ENCODE results near the gene PLPPR1.
"Not testable (repeated sequence)": the region's sequence is repeated elsewhere in the genome, so short reads cannot be mapped to it uniquely, and the experiment has no call there.

PLPPR1 gene

DNA sequence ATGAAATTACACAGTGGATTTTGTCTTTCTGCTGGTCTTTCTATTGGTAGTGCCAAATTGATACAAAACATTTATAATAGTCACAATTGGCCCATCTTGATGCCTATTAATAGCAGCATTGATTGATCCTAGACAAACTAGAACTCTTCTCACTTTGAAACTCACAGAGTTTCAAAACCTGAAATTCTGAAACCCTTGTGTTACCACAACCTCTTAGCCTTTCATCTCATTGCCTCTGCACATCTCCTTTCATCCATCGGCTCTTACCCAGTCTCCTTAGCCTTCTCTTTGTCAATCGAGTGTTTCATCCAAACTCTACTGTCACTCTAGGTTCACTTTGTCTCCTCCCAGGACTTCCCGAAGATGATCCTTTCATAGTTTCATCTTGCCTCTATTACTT lies 22.1 kb downstream of the PLPPR1 start:
- DNase-seq, result no peak

- no peak for DNase-seq
Observed at GRCh38 chr9:101054657-101055056, 26.1 kb downstream of the PLPPR1 start.

DNA sequence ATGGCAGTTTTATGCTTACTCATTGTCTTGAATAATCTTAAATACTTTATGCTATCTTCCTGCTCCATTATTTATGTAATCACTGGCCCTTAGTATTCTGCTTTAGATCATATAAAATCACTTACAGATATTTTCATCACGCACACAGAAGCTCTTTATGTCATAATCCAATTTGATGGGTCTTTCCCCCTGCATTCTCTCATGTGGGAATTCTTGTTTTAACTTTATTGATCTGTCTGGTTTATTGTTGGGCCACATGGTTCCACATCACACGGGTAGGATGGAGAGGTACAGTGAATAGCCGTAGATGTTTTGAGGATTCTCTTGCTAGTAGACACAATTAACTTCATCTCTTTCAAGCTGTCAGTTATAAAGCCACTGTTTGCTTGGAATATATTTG lies 27.0 kb downstream of the PLPPR1 start:
- no peak for DNase-seq

DNA sequence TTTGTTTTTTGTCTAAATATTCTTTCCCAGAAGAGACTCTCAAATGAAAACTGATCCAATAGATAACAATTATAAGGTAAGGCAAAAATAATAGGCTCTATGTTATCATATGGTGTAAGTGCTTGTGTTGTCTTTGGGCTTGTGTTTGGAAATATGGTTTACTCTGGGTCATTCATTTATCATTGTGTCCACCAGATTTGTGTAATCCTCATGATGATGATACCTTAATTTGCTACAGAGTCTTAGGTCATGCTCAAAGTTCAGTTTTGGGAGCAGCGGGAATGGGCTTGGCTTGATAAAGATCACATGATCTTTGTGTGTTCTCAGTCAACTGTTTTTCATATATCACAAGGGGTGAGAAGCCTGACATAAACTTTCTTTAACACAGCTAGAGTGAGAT lies 34.2 kb downstream of the PLPPR1 start:
- no peak for DNase-seq

- no peak for DNase-seq
Observed at GRCh38 chr9:101063192-101063591, 34.7 kb downstream of the PLPPR1 start.

DNA sequence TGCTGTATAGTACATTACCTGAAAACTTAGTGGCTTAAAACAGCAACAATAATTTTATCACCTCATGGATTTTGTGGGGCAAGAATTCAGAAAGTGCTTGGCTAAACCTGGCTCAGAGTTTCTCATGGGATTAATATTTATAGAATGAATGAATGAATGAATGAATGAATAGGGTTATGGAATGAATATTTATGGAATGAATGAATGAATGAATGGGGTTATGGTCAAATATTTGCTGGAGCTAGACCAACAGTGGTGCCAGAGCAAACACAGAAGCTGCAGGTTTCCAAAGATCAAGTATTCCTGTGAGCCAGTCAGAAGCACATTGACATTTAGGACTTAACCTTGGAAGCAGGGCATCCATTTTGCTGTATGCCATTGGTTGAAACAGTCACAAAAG lies 35.7 kb downstream of the PLPPR1 start:
- DNase-seq, result no peak

GRCh38 chr9:101065930-101066329 lies 37.4 kb downstream of the PLPPR1 start:
- no peak for DNase-seq

DNA sequence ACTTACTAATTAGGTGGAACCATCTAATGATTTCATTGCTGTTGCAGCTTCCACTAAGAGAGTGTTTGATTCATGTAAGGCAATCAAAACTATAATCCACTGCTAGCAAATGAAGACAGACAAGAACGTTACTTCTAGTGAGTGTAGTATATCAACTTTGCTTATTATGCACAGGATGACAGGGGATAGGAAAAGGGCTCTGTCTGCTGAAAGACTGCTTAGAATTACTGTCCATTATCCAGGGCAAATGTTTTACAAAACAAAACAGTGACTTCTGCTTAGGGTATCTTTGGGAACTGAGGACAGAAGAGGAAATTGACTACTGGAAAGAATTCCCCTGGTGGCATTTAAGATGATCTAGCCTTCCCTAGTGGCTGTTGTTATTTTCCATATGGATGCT lies 40.2 kb downstream of the PLPPR1 start:
- DNase-seq, result no peak

- DNase-seq, result no peak
Observed at GRCh38 chr9:101072259-101072658, 43.7 kb downstream of the PLPPR1 start.

GRCh38 chr9:101073122-101073521 lies 44.6 kb downstream of the PLPPR1 start:
- no peak for DNase-seq

GRCh38 chr9:101081641-101082040 lies 53.1 kb downstream of the PLPPR1 start:
- no peak for DNase-seq

DNA sequence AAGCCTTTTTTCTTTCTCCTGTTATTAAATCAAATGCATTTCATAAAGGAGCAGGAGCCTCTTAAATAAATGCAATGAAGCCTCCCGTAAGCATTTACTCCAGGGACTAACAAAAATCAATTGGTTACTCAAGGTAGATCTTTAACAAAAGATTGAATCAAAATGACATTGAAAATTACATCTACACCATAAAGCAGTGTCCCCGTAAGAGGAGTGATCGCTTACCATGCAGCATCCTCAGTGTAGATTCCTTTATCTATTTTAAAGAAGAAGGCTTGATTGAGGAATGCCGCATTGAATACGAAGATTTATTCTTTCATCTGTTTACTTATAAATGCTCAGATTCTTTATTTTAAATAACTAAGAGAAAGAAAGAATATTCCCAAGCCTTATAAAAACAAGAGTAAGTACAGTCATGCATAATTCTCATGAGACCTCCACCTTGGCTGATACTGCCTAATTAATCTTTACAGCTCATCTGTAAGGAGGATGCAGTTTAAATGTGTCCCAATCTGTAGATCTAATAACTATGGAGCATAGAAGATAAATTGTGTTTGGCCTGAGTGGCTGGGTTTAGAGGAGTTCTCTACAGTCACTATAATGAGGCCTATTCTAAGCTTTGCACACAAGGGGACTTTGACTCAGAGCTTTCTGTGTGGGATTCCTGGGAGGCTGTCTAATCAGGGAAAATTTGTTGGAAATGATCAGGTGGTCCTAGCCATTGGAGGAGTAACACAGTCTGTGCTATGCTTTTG lies 55.1 kb downstream of the PLPPR1 start:
- DNase-seq, result no peak

DNA sequence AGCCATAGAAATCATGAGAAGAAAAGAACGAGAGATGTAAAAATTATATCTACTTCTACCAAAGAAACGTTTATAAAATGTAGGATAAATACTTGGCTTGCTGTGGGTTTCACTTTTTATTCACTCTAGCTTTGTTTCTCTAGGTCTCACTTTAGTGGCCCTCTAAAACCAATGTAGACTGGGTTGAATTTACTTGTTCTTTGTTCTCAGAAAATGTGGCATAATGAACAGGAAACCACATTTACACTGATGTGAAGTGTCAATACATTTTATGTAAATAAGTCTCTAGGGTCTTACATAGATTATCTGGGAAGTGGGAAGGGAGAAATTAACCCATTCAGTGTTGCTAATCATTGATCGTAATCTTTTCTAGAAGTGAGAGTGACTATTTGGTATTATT lies 58.9 kb downstream of the PLPPR1 start:
- DNase-seq, result no peak

DNA sequence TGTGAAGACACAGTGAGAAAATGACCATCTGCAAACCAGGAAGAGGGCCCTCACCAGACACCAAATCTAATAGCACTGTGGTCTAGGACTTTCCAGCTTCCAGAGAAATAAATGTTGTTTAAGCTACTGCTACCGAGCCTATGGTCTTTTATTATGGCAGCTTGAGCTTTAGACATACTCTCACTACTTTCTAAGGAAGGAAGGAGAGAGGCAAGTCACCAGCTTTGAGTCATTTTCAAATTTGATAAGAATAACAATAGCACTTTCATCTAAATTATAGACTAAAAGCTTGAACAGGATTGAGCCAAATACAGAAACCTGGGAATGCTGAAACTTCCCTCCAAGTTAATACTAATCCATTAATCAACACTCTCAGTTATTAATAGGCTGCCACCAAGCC lies 64.4 kb downstream of the PLPPR1 start:
- no peak for DNase-seq

DNA sequence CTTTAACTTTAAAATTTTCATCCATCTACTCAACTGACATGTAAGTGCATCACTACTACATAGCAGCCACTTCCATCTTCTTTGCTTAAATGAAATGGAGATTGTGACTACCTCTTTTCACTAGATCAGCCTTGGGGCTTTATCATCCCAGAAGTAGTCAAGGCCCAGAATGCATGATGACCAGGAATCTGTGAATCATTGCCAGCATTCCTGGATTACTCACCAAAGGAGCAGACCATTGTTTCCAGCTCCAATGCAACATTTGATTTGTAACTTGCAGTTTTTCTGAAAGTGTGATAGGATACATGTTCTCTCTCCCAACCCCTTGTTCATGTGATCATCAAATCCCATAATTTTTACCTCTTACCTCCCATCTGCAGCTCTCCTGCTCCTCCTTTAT lies 65.1 kb downstream of the PLPPR1 start:
- DNase-seq, result no peak

DNA sequence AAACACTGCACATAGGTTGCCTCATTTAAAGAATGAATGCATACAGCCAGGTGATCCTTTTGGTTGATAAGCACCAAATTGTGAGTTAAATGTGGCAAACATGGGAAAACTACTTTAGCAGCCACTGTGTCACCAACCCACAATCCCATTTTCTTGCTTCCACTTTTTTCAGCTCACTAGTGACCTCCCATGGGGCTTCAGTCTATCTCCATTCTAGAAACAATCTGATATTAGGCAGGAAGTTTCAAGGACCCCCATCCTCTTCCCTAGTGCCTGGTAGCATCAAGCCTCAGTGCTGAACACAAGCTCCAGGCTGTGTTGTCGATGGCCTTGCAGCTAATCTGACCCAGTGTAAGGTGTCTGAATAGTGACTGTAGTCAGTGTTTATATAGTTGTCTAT lies 66.2 kb downstream of the PLPPR1 start:
- no peak for DNase-seq

GRCh38 chr9:101097210-101097609 lies 68.7 kb downstream of the PLPPR1 start:
- DNase-seq, result no peak

DNA sequence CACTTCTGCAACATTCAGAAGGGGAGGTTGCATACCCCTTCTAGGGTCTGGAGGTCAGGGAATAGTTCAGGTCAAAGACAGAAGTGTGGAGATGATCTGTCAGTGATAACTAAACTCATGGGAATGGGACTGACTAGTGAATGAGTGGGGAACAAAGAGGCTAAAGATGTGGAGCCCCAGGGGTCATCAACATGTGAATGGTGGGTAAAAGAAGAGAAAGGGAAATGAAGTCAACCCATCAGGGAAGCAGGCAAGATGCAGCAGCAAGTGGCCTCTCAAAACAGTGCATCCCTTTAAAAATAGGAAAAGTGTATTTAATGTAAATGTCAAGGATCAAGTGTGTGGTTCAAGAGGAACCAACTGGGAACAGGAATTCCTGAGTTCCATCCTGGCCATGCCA lies 69.9 kb downstream of the PLPPR1 start:
- DNase-seq, result no peak

DNA sequence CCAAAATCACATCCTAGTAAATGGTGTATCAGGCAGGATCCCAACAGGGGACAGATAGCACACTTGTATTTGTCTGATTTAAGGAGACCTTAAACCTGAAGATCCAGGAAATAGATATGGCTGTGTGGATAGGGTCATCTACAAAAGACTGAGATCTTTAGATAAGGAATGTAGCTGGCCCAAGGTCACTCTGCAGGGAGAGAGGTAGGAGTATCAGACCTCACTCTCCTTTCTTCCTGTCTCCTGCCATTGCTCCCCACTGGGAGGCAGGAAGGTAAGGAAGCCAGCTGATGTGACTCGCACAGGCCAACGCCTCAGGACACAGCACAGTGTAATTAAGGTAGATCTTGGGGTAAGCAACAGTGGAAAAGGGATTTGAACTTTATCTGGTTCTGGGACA lies 85.8 kb downstream of the PLPPR1 start:
- no peak for DNase-seq

- DNase-seq, result no peak
Observed at GRCh38 chr9:101115102-101115501, 86.6 kb downstream of the PLPPR1 start.

DNA sequence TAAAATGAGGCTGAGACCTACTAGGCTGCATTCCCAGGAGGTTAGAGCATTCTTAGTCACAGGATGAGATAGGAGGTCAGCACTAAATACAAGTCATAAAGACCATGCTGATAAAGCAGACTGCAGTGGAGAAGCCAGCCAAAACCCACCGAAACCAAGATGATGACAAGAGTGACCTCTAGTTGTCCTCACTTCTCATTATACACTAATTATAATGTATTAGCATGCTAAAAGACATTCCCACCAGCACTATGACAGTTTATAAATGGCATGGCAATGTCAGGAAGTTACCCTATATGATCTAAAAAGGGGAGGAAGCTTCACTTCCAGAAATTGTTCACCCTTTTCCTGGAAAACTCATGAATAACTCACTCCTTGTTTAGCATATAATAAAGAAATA lies 88.6 kb downstream of the PLPPR1 start:
- no peak for DNase-seq

DNA sequence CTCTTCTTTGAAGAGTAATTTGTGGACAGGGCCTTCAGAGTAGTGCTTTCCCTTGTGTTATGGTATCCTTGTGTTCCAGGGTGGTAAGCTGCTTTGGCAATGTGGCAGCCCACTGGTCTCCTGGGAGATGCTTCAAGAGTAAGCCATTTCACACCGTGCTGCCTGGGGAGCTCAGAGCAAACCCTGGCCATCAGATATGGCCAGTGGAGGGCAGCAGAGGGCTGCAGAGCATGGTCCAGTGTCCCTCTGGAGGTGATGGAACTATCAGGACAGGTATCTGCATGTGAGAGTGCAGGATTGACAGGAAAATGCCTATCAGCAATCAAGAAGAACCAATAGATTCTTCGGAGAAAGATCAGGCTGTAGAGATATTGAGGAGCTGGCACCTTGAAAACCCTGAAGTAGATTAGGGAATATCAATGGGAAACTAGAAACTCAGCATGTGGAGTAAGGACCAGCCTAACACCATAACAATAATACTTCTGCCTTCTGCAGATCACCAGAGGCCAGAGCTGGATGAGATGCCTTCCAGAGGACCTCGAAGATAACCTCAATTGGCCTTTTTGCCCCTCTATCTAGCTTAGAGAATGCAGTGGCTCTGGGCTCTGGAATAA lies 90.8 kb downstream of the PLPPR1 start:
- no peak for DNase-seq

DNA sequence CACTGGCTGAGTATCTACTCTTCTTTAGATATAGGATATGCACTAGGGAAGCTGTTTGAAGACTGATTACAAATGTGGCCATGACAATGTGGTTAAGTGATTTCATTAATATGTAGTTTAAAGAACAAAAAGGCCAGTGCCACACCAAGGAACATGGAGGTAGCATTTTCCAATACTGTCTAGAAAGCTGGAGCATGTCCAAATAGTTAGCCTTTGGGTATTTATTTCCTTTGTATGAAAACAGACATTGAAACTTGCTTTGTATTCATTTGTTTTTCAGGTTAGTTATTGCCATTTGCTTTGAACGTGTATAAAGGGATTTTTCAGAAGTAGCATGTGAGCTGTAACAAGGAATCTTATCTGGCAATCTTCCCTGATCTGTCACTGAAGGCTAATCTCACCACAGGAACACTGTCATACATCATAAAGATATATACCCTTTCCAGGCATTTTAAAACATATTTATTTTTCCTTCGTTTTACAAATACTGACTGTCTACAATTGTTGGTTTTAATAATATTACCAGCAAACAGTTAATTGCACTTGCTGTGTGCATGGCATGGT lies 93.4 kb downstream of the PLPPR1 start:
- DNase-seq, result no peak

GRCh38 chr9:101126556-101126955 lies 98.0 kb downstream of the PLPPR1 start:
- DNase-seq, result no peak

GRCh38 chr9:101127369-101127768 lies 98.8 kb downstream of the PLPPR1 start:
- not testable (repeated sequence) for DNase-seq
